HG03432 (cell line): ENCODE results near the gene KXD1.
"Not testable (repeated sequence)": the region's sequence is repeated elsewhere in the genome, so short reads cannot be mapped to it uniquely, and the experiment has no call there.

Experiments used
- ATAC-seq: cut with Tn5 transposase; IDR thresholded peaks from one replicate; pipeline ENCODE4 v1.9.1; 2021; ENCODE audit warnings: mild to moderate bottlenecking, moderate library complexity; ENCODE audit not compliant: unreplicated experiment

Gene KXD1

GRCh38 chr19:18576383-18576782 is 18.7 kb downstream of the KXD1 start:
- ATAC-seq, result no peak

GRCh38 chr19:18577365-18577914 is 19.8 kb downstream of the KXD1 start:
- no peak for ATAC-seq

- no peak for ATAC-seq
These were observed 22.6 kb downstream of the KXD1 start for GRCh38 chr19:18580311-18580710.

GRCh38 chr19:18586306-18586705 is 28.6 kb downstream of the KXD1 start:
- no peak for ATAC-seq

- no peak for ATAC-seq
These were observed 29.9 kb downstream of the KXD1 start for GRCh38 chr19:18587561-18587960.

GRCh38 chr19:18587962-18588610 is 30.4 kb downstream of the KXD1 start:
- no peak for ATAC-seq

- peak; percentile 84 for ATAC-seq
These were observed 31.1 kb downstream of the KXD1 start, which contains the start of gene REX1BD for GRCh38 chr19:18588611-18589379. TSS of gene REX1BD (plus strand) at chr19:18588798. CDS start at chr19:18588802, 4 bp downstream.

GRCh38 chr19:18589380-18590272 is 32.0 kb downstream of the KXD1 start:
- peak; percentile 35 for ATAC-seq

GRCh38 chr19:18590273-18591272 is 32.9 kb downstream of the KXD1 start:
- no peak for ATAC-seq

- ATAC-seq, result no peak
These were observed 34.2 kb downstream of the KXD1 start for GRCh38 chr19:18591735-18592385.

GRCh38 chr19:18592732-18593131 is 35.1 kb downstream of the KXD1 start:
- ATAC-seq, result not testable (repeated sequence)

- ATAC-seq, result no peak
These were observed 35.9 kb downstream of the KXD1 start for GRCh38 chr19:18593367-18594095.

- peak; percentile 64 for ATAC-seq
These were observed 36.6 kb downstream of the KXD1 start for GRCh38 chr19:18594096-18594823.

- no peak for ATAC-seq
These were observed 37.2 kb downstream of the KXD1 start for GRCh38 chr19:18594824-18595373.

GRCh38 chr19:18595475-18595874 is 37.8 kb downstream of the KXD1 start:
- no peak for ATAC-seq

GRCh38 chr19:18596752-18597157 is 39.1 kb downstream of the KXD1 start:
- no peak for ATAC-seq

GRCh38 chr19:18597809-18598660 is 40.4 kb downstream of the KXD1 start:
- no peak for ATAC-seq
